Uterus (tissue), 2 donors: ENCODE measurements around the gene EMP3.

Experiments used
- CTCF ChIP-seq, 4 experiments: fragments of 200-600 bp in 2 of 4; fragments of 450-650 bp in 2 of 4; sonication (generic) in 2 of 4; IDR thresholded peaks; one replicate each; pipeline ENCODE4 v1.5.1; 2016 to 2019; ENCODE audit warnings: antibody characterized with exemption in 4 of 4, mild to moderate bottlenecking in 2 of 4, moderate library complexity in 1 of 4
- POLR2A ChIP-seq, 2 donors: fragments of 450-650 bp; IDR thresholded peaks; one replicate each; pipeline ENCODE4 v1.6.1; 2016; ENCODE audit warnings: antibody characterized with exemption in 2 of 2, mild to moderate bottlenecking in 1 of 2, moderate library complexity in 1 of 2

- TF ChIP-seq POLR2A (IDR thresholded peaks at IDR 0.05), result no peak
- no peak for TF ChIP-seq CTCF (IDR thresholded peaks at IDR 0.05)
Observed at GRCh38 chr19:48361912-48362311, 36.6 kb downstream of the EMP3 start.
